Activated T-helper 17 cell treated with anti-CD3 and anti-CD28 coated beads, Interleukin-2, amount 50 U/mL, for 72 hours (primary cell): Measurements from ENCODE around the gene GPR148. TPM values are rescaled to one million over a fixed set of nuclear protein-coding genes. Genes with fewer than 3 reads are reported as not detected.
A peak's percentile ranks its signal among the peaks of the same experiment; 100 is the strongest.
"Not testable (repeated sequence)": the region's sequence is repeated elsewhere in the genome, so short reads cannot be mapped to it uniquely, and the experiment has no call there.

Experiments used
- ATAC-seq: fragments of 150-1000 bp; cut with Tn5 transposase; replicated peaks from 2 replicates; pipeline ENCODE4 v1.10.0; 2021; ENCODE audit warnings: mild to moderate bottlenecking, moderate library complexity
- H3K27ac Mint-ChIP-seq: one replicate; pipeline ENCODE4 v1.8.0; 2022; ENCODE audit warnings: mixed read lengths
- H3K27me3 Mint-ChIP-seq: one replicate; pipeline ENCODE4 v1.8.0; 2022; ENCODE audit warnings: mixed read lengths
- H3K36me3 Mint-ChIP-seq: one replicate; pipeline ENCODE4 v1.8.0; 2022; ENCODE audit warnings: low read depth, mild to moderate bottlenecking, mixed read lengths
- H3K4me1 Mint-ChIP-seq: one replicate; pipeline ENCODE4 v1.8.0; 2022; ENCODE audit warnings: mixed read lengths
- H3K4me3 Mint-ChIP-seq: one replicate; pipeline ENCODE4 v1.8.0; 2022; ENCODE audit warnings: mild to moderate bottlenecking, mixed read lengths
- H3K9me3 Mint-ChIP-seq: one replicate; pipeline ENCODE4 v1.8.0; 2022; ENCODE audit warnings: mixed read lengths
- total RNA-seq, 2 donors: library from RNA; stranded (reverse); gene quantifications; one replicate each; pipeline ENCODE4 v1.2.3, GENCODE V29; 2022

Gene GPR148
- total RNA-seq: not detected

- H3K27ac Mint-ChIP-seq: no peak within 1 kb of the TSS
These were observed at the start of gene GPR148 for GRCh38 chr2:130728549-130729316. Gene GPR148, plus strand, starts transcription at chr2:130729070. Its CDS starts 82 bp downstream, at chr2:130729152.

DNA sequence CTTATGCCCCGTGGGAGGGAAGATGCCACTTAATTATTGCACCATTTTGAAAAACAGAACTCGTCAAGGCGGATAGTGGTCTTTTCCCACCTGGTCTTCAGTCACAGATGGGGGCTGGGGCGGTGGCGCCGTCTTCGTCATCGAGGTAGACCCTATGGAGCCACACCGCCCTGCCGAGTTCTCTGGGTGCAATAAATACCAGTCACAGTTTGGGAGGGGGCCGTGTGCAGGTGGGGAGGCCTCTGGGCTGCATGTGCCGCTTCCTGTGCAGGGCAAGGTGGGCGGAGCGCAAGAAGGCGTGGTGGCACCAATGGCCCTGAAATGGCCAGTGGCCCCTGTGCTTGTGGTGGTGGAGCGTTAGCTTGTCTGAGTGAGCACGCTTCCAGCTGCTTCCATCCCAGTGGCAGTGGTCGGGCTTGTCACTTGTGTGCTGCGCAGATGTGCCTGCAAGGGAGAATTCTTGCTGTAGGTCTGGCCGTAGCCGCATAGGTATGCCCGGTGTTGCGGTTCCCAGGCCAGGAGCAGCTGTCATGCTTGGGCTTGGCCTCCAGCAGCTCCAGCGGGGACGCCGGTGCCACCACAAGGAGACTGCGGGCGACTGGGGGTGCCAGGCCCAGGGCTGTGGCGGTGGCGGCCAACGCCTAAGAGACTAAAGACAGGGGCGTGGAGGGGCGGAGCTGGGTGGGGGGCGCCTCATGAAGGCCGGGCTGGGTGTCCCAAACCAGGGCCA lies 36.7 kb upstream of the GPR148 start:
- H3K9me3 Mint-ChIP-seq, H3K4me3 Mint-ChIP-seq, H3K27me3 Mint-ChIP-seq, ATAC-seq, H3K27ac Mint-ChIP-seq, H3K36me3 Mint-ChIP-seq, H3K4me1 Mint-ChIP-seq: not testable (repeated sequence)

More at GRCh38 chr2:130728549-130729316, at the start of gene GPR148:
- peak within 1 kb of the TSS; percentile 81 for H3K4me3 Mint-ChIP-seq
- no peak for ATAC-seq
- H3K9me3 Mint-ChIP-seq: no peaks in the 10 kb centered on the region
- no peaks in the 10 kb centered on the region for H3K4me1 Mint-ChIP-seq
- no peaks in the 10 kb centered on the region for H3K27me3 Mint-ChIP-seq
- H3K36me3 Mint-ChIP-seq: no peaks in the 10 kb centered on the region

DNA sequence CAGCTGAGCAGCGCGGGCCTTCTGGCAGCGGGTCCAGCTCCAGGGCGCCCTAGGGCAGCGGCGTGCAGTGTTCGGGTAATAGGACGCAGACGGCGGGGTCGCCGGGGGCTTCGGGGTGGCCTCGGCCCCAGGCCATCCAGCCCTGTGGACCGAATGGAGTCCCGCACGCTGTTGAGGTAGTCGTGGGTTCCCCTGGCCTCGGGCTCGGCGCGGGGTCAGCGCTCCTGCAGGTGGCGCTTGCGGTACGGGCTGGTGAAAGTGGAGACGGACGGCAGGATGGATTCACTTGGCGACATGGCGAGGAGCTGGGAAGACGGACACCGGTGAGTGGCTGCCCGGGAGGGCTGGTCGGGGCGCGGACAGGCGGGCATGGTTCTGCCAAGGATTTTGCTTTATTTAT lies 35.4 kb upstream of the GPR148 start:
- ATAC-seq, H3K4me1 Mint-ChIP-seq, H3K9me3 Mint-ChIP-seq, H3K4me3 Mint-ChIP-seq, H3K36me3 Mint-ChIP-seq, H3K27ac Mint-ChIP-seq, H3K27me3 Mint-ChIP-seq: not testable (repeated sequence)

GRCh38 chr2:130703250-130703649 lies 25.6 kb upstream of the GPR148 start:
- H3K36me3 Mint-ChIP-seq, H3K9me3 Mint-ChIP-seq, H3K27ac Mint-ChIP-seq, H3K4me1 Mint-ChIP-seq, H3K4me3 Mint-ChIP-seq, H3K27me3 Mint-ChIP-seq, ATAC-seq: not testable (repeated sequence)

GRCh38 chr2:130714795-130715194 lies 14.1 kb upstream of the GPR148 start:
- not testable (repeated sequence) for H3K27ac Mint-ChIP-seq, H3K4me1 Mint-ChIP-seq, H3K36me3 Mint-ChIP-seq, H3K9me3 Mint-ChIP-seq, H3K4me3 Mint-ChIP-seq, H3K27me3 Mint-ChIP-seq, ATAC-seq

- Mint-ChIP-seq H3K9me3 (no peaks in the 10 kb centered on the region), H3K4me3 (no peak overlapping the region), H3K27me3 (peaks cover 6% of the 10 kb centered on the region), H3K27ac (no peak overlapping the region), H3K36me3 (no peaks in the 10 kb centered on the region), H3K4me1 (no peaks in the 10 kb centered on the region)
- no peak for ATAC-seq
These were observed 8.8 kb upstream of the GPR148 start for GRCh38 chr2:130720036-130720435.

DNA sequence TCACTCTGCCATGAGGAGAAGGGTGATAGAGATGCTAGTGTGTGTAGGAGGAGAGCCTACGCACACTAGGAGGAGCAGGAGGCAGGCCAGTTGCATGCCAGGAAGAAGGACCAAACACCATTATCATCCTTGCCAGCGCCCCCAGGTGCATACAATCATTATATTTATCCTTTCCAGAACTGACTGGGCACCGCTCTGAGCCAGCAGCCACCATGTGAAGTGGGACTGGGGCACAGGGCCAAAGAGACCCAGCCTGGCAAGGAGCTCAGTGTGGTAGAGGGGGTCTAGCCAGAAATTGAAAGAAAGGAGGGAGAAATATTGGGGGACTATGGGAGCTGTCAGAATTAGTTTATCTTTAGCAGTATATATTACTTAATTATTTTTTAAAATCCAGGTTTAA lies 8.3 kb upstream of the GPR148 start:
- H3K27me3 Mint-ChIP-seq: peaks cover 6% of the 10 kb centered on the region
- no peak overlapping the region for H3K4me3 Mint-ChIP-seq
- no peak for ATAC-seq
- no peaks in the 10 kb centered on the region for H3K36me3 Mint-ChIP-seq
- H3K27ac Mint-ChIP-seq: no peak overlapping the region
- no peaks in the 10 kb centered on the region for H3K4me1 Mint-ChIP-seq
- no peaks in the 10 kb centered on the region for H3K9me3 Mint-ChIP-seq

DNA sequence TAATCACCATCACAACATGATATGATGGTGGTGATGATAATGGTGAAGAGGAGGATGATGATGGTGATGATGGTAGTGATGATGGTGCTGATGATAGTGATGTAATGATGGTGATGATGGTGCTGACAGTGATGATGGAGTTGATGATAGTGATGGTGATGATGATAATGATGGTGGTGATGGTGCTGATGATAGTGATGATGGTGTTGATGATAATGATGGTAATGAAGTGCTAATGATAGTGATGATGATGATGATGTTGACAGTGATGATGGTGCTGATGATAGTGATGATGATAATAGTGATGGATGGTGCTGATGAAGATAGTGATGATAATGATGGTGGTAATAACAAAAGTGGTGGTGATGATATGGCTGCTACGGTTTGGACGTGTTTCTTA lies 4.4 kb upstream of the GPR148 start:
- H3K27ac Mint-ChIP-seq: no peak overlapping the region
- H3K27me3 Mint-ChIP-seq: peaks cover 6% of the 10 kb centered on the region
- no peaks in the 10 kb centered on the region for H3K36me3 Mint-ChIP-seq
- no peak overlapping the region for H3K4me3 Mint-ChIP-seq
- H3K4me1 Mint-ChIP-seq: no peaks in the 10 kb centered on the region
- no peaks in the 10 kb centered on the region for H3K9me3 Mint-ChIP-seq
- no peak for ATAC-seq

GRCh38 chr2:130726614-130727180 lies 2.2 kb upstream of the GPR148 start:
- Mint-ChIP-seq H3K4me1 (no peaks in the 10 kb centered on the region), H3K27me3 (no peaks in the 10 kb centered on the region), H3K27ac (peak overlapping the region; percentile 65), H3K9me3 (no peaks in the 10 kb centered on the region), H3K36me3 (no peaks in the 10 kb centered on the region), H3K4me3 (peak overlapping the region; percentile 81)
- ATAC-seq: no peak

GRCh38 chr2:130727286-130727924 lies 1.5 kb upstream of the GPR148 start:
- Mint-ChIP-seq H3K27me3 (no peaks in the 10 kb centered on the region), H3K27ac (peak overlapping the region; percentile 65), H3K4me1 (no peaks in the 10 kb centered on the region), H3K9me3 (no peaks in the 10 kb centered on the region), H3K36me3 (no peaks in the 10 kb centered on the region), H3K4me3 (peak overlapping the region; percentile 81)
- peak; percentile 92 for ATAC-seq

GRCh38 chr2:130728007-130728454 lies 839 bp upstream of the GPR148 start:
- Mint-ChIP-seq H3K9me3 (no peaks in the 10 kb centered on the region), H3K27ac (no peak overlapping the region), H3K4me1 (no peaks in the 10 kb centered on the region), H3K27me3 (no peaks in the 10 kb centered on the region), H3K36me3 (no peaks in the 10 kb centered on the region), H3K4me3 (peak overlapping the region; percentile 81)
- peak; percentile 69 for ATAC-seq

GRCh38 chr2:130729322-130730299 lies 741 bp downstream of the GPR148 start:
- Mint-ChIP-seq H3K9me3 (no peaks in the 10 kb centered on the region), H3K4me1 (no peaks in the 10 kb centered on the region), H3K27me3 (no peaks in the 10 kb centered on the region), H3K4me3 (no peak overlapping the region), H3K36me3 (no peaks in the 10 kb centered on the region), H3K27ac (no peak overlapping the region)
- no peak for ATAC-seq

DNA sequence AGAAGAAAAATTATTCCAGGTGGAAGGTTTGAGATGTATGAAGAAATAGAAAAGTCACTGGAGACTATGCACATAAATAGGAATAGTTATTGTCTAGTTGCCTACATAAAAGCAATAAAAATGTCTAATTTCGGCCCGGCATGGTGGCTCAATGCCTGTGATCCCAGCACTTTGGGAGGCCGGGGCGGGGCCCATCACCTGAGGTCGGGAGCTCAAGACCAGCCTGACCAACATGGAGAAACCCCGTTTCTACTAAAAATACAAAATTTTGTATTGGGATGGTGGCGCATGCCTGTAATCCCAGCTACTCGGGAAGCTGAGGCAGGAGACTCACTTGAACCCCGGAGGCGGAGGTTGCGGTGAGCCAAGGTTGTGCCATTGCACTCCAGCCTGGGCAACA lies 3.4 kb downstream of the GPR148 start:
- H3K4me3 Mint-ChIP-seq, H3K27me3 Mint-ChIP-seq, H3K27ac Mint-ChIP-seq, H3K4me1 Mint-ChIP-seq, H3K9me3 Mint-ChIP-seq, H3K36me3 Mint-ChIP-seq, ATAC-seq: not testable (repeated sequence)

DNA sequence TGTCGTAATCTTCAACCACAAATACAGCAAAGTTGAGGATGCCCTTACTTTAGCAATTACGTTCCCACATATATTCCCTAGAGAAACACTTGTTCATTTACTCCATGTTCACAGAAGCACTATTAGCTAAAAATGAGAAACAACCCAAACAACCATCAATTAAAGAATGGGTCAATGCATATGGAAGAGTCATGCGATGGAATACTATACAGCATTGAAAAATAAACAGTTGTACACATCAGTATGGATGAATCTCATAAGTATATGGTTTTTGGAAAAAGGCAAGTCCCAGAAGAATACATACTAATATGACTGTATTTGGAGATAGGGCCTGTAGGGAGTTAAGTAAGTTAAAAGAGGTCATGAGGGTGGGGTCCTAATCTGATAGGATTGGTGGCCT lies 6.3 kb downstream of the GPR148 start:
- no peak for ATAC-seq
- Mint-ChIP-seq H3K4me1 (no peaks in the 10 kb centered on the region), H3K36me3 (no peaks in the 10 kb centered on the region), H3K27ac (no peak overlapping the region), H3K9me3 (peaks cover 9% of the 10 kb centered on the region), H3K4me3 (no peak overlapping the region), H3K27me3 (no peaks in the 10 kb centered on the region)
